Globus pallidus (tissue), 1 donor: ENCODE measurements around the gene PLPP1.
"Not testable (repeated sequence)": the region's sequence is repeated elsewhere in the genome, so short reads cannot be mapped to it uniquely, and the experiment has no call there.

Experiments
- DNase-seq: peaks from one replicate; pipeline ENCODE4 v3.0.0-alpha.2; 2015; ENCODE audit warnings: low spot score

PLPP1 gene

GRCh38 chr5:55544341-55544740 lies 9.6 kb upstream of the PLPP1 start:
- no peak for DNase-seq

- DNase-seq = no peak
Measured at GRCh38 chr5:55541056-55541635, 6.4 kb upstream of the PLPP1 start.

GRCh38 chr5:55540525-55540924 lies 5.8 kb upstream of the PLPP1 start:
- DNase-seq = no peak

- no peak for DNase-seq
Measured at GRCh38 chr5:55540024-55540423, 5.3 kb upstream of the PLPP1 start.

- peak; percentile 24 for DNase-seq
Measured at GRCh38 chr5:55538661-55539060, 3.9 kb upstream of the PLPP1 start.

- not testable (repeated sequence) for DNase-seq
Measured at GRCh38 chr5:55537315-55537714, 2.6 kb upstream of the PLPP1 start.

- DNase-seq = no peak
Measured at GRCh38 chr5:55535199-55535905, 588 bp upstream of the PLPP1 start.

GRCh38 chr5:55533521-55534435 lies 986 bp downstream of the PLPP1 start:
- DNase-seq = peak; percentile 35

- no peak for DNase-seq
Measured at GRCh38 chr5:55530669-55531068, 4.1 kb downstream of the PLPP1 start.

- DNase-seq = no peak
Measured at GRCh38 chr5:55524816-55525215, 9.9 kb downstream of the PLPP1 start.

GRCh38 chr5:55523293-55523692 lies 11.5 kb downstream of the PLPP1 start:
- no peak for DNase-seq

- no peak for DNase-seq
Measured at GRCh38 chr5:55521881-55522280, 12.9 kb downstream of the PLPP1 start.

- no peak for DNase-seq
Measured at GRCh38 chr5:55520117-55520839, 14.5 kb downstream of the PLPP1 start.

- DNase-seq = no peak
Measured at GRCh38 chr5:55518831-55519390, 15.9 kb downstream of the PLPP1 start.

- DNase-seq = no peak
Measured at GRCh38 chr5:55517804-55518203, 17.0 kb downstream of the PLPP1 start.

- DNase-seq = no peak
Measured at GRCh38 chr5:55511010-55511409, 23.8 kb downstream of the PLPP1 start.

- no peak for DNase-seq
Measured at GRCh38 chr5:55510523-55510880, 24.3 kb downstream of the PLPP1 start.

GRCh38 chr5:55509796-55510522 lies 24.8 kb downstream of the PLPP1 start:
- DNase-seq = no peak

- no peak for DNase-seq
Measured at GRCh38 chr5:55509097-55509496, 25.7 kb downstream of the PLPP1 start.

GRCh38 chr5:55507574-55507973 lies 27.2 kb downstream of the PLPP1 start:
- no peak for DNase-seq

GRCh38 chr5:55505711-55506110 lies 29.1 kb downstream of the PLPP1 start:
- DNase-seq = not testable (repeated sequence)
